ACHN (cell line): Measurements from ENCODE around the gene AGO4.
"Not testable (repeated sequence)": the region's sequence is repeated elsewhere in the genome, so short reads cannot be mapped to it uniquely, and the experiment has no call there.

Experiments used
- DNase-seq: peaks from one replicate; pipeline ENCODE4 v3.0.0-alpha.2; 2015
- in situ Hi-C: cut with HindIII; loops from 2 replicates; pipeline ENCODE4 v1.10.0; 2017; ENCODE audit warnings: low sequenced_read_pairs, low pct_ligation_motif_present, low pct_unique_long_range_greater_than_20kb

The AGO4 gene

GRCh38 chr1:35885961-35886558, 78.2 kb downstream of the AGO4 start:
- DNase-seq: no peak
- in situ Hi-C loops: no loop called here

DNA sequence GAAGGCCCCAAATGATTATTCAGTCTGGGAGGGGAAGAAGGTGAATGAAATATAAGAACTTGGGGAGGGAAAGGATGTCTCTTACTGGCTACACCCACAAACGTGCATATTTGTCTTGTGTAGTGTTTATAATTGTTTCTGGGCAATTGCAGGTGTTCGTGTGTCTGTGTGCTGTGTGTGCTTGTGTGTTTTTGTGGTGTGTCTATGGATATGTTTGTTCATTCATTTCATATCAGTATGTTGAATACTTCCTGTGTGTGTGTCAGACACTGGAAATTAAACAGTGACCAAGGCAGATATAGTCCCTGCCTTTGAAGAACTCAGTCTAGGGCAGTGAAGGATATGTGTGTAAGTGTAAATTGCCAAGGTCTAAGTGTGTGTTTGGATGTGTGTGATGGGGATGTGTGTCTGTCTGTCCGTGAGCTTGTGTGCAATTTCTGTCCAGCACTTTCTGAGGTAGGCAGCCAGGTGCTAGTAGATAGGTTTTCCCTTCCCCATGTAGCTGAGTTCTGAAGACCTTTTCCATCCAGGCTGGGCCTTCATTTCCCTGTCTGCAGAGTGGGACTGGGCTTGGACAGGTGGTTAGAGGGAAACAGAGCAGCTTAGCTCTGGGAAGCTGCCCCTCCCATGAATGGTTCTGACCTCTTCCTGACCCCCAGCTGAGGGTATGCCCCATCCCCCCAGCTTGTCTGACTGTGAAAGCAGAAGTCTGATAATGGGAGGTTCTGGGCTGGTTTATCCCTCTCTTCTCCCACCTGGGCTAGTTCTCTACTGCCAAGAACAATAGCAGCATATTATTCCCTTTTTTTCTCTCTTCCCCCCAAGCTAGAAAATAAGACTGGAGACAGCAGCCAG, 79.0 kb downstream of the AGO4 start:
- no peak for DNase-seq
- in situ Hi-C loops: no loop called here

DNA sequence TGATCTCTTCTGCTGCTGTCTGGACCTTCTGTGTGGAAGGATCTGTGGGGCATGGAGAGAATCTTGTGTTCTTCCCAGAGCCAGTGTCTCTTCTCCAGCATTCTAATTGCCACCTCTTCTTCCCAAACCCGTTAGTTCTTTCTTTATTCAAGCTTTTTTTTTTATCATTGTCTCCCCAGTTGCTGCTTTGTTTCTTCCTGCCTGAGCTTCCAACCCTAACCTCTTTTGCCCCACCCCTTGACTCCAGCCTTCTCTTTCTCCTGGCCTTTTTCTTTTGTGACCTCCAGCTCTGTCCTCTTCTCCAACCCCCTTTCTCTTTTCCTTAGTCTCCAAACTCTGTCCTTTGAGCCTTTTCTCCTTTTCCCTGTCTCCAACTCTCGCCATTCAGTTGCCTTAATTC, 79.7 kb downstream of the AGO4 start:
- no peak for DNase-seq
- in situ Hi-C loops: no loop called here

DNA sequence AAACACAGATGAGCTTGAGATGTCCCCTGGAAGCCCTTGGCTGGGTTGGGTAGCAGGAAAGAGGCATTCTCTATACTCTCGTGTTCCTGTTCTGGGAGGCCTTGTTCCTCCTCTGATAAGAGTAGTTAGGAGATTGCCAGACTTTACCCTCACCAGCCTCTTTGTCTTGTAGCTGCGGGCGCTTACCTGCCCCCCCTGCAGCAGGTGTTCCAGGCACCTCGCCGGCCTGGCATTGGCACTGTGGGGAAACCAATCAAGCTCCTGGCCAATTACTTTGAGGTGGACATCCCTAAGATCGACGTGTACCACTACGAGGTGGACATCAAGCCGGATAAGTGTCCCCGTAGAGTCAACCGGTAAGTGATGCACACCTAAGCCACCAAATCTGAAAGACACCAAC, 80.4 kb downstream of the AGO4 start:
- in situ Hi-C loops: no loop called here
- no peak for DNase-seq

DNA sequence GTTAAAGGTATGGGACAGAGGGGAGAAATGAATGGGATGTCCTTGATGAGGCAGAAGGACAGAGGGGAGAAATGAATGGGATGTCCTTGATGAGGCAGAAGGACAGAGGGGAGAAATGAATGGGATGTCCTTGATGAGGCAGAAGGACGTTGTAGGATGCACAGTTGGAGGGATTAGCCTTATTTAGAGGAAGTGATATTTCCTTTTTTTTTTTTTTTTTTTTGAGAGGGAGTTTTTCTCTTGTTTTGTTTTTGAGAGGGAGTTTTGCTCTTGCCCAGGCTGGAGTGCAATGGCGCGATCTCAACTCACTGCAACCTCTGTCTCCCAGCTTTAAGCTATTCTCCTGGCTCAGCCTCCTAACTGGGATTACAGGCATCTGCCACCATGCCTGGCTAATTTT, 81.2 kb downstream of the AGO4 start:
- in situ Hi-C loops, DNase-seq: not testable (repeated sequence)

DNA sequence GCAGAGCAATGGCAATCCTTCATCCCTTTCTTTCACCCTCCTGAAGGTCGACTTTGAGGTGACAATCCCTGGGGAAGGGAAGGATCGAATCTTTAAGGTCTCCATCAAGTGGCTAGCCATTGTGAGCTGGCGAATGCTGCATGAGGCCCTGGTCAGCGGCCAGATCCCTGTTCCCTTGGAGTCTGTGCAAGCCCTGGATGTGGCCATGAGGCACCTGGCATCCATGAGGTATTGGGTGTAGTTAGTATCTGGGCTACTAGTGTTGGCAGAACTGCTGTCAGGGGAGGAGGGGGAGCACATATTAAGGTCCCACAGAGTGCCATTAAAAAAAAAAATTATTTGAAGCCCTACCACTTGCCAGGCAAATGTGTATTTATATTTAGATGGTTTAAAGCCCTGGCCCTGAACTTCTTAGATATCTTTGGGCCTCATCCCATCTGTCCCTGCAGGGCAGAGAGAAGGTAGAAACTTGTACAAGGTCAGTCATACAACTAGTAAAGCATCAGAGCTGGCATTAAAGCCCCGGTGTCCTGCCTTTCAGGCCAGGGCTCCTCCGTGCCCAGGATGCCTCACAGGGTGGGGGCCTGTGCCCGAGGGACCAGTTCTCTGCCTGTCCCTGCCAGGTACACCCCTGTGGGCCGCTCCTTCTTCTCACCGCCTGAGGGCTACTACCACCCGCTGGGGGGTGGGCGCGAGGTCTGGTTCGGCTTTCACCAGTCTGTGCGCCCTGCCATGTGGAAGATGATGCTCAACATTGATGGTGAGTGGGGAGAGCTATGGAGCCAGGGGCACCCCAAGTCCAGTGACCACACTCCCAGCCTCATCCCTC, 85.4 kb downstream of the AGO4 start:
- DNase-seq: no peak
- in situ Hi-C loops: no loop called here

- DNase-seq: no peak
- in situ Hi-C loops: no loop called here
These were observed 86.4 kb downstream of the AGO4 start for GRCh38 chr1:35894183-35894582.

GRCh38 chr1:35894656-35895055, 86.8 kb downstream of the AGO4 start:
- in situ Hi-C loops: no loop called here
- DNase-seq: no peak

DNA sequence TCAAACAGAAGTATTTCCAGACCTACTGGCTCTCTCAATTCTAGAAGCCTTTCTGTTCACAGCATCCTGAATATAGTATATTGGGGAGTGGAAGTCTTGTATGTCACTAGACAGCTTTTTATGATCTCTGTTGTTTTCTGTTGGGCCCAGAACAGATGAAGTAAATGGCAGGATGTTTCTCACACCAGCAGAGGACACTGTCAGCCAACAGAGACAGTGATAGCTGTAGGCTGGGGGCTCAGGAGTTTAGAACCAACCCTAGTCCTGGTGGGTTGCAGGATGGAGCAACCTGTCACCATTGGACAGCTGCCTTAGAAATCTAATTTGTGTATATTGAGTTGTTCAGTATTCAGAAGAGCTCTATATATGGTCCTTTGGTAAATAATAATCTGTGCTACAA, 92.1 kb downstream of the AGO4 start:
- DNase-seq: no peak
- in situ Hi-C loops: no loop called here

- in situ Hi-C loops: no loop called here
These were observed 93.4 kb downstream of the AGO4 start for GRCh38 chr1:35901235-35901634.

DNA sequence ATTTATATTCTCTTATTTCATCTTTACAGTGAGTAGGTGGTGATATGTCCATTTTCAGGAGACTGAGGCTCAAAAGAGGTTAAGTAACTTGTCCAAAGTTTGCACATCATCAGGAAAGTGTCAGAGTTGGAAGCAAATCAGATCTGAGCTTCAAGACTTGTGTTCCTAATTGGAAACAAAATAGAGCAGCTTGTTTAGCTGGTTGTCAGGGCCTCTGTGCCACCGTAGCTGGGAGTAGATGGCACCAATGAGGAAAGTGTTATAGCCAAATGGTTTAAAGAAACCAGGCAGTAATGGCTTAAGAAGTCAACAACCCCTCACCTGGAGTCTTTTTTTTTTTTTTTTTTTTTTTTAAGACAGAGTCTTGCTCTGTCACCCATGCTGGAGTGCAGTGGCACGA, 94.9 kb downstream of the AGO4 start:
- in situ Hi-C loops: no loop called here

More at GRCh38 chr1:35901235-35901634, 93.4 kb downstream of the AGO4 start:
- no peak for DNase-seq

More for the DNA sequence above, 94.9 kb downstream of the AGO4 start:
- DNase-seq: no peak
